Astrocyte (in vitro differentiated cells and primary cell): ENCODE measurements around the gene PLEKHA6. TPM values are rescaled to one million over a fixed set of nuclear protein-coding genes. Genes with fewer than 3 reads are reported as not detected.

Source experiments
- DNase-seq: peaks from one replicate; pipeline ENCODE4 v3.0.0-alpha.2; 2010; ENCODE audit warnings: low read depth
- FAIRE-seq: peaks from 2 replicates; lab custom pipeline; 2011; peaks lifted over from hg19 to GRCh38; lab: Jason Lieb, UNC
- H2AFZ ChIP-seq: 2 replicates; pipeline ENCODE4 v1.6.0; 2012; ENCODE audit warnings: low read depth, low read length, inconsistent platforms
- H3K27ac ChIP-seq: 2 replicates; pipeline ENCODE4 v1.5.1; 2011; ENCODE audit warnings: low read depth, low read length, inconsistent platforms
- H3K27me3 ChIP-seq: 2 replicates; pipeline ENCODE4 v1.6.0; 2011; ENCODE audit warnings: low read length, inconsistent platforms; ENCODE audit not compliant: insufficient read depth
- H3K36me3 ChIP-seq: 2 replicates; pipeline ENCODE4 v1.5.1; 2011; ENCODE audit warnings: low read length, inconsistent platforms; ENCODE audit not compliant: insufficient read depth
- H3K4me1 ChIP-seq: 2 replicates; pipeline ENCODE4 v1.5.1; 2011; ENCODE audit warnings: low read length, inconsistent platforms; ENCODE audit not compliant: insufficient read depth
- H3K4me2 ChIP-seq: 2 replicates; pipeline ENCODE4 v1.6.0; 2012; ENCODE audit warnings: low read length, inconsistent platforms
- H3K4me3 ChIP-seq: 2 replicates; pipeline ENCODE4 v1.5.1; 2011; ENCODE audit warnings: low read depth, mild to moderate bottlenecking, low read length, inconsistent platforms; ENCODE audit not compliant: insufficient read depth
- H3K79me2 ChIP-seq: 2 replicates; pipeline ENCODE4 v1.6.0; 2012; ENCODE audit warnings: mild to moderate bottlenecking, low read length, inconsistent platforms; ENCODE audit not compliant: insufficient read depth
- H3K9ac ChIP-seq: 2 replicates; pipeline ENCODE4 v1.6.0; 2012; ENCODE audit warnings: mild to moderate bottlenecking, low read length, inconsistent platforms
- H3K9me3 ChIP-seq: 2 replicates; pipeline ENCODE4 v1.5.1; 2012; ENCODE audit warnings: low read depth, mild to moderate bottlenecking, low read length, inconsistent platforms; ENCODE audit not compliant: insufficient read depth
- H4K20me1 ChIP-seq: 2 replicates; pipeline ENCODE4 v1.6.0; 2012; ENCODE audit warnings: low read length, inconsistent platforms; ENCODE audit not compliant: insufficient read depth
- H3K27ac Mint-ChIP-seq: one replicate; pipeline ENCODE4 v1.8.0; 2021; ENCODE audit warnings: mild to moderate bottlenecking, mixed read lengths; ENCODE audit not compliant: unreplicated experiment
- H3K27me3 Mint-ChIP-seq: one replicate; pipeline ENCODE4 v1.8.0; 2021; ENCODE audit warnings: low read depth, mixed read lengths; ENCODE audit not compliant: unreplicated experiment
- H3K36me3 Mint-ChIP-seq: one replicate; pipeline ENCODE4 v1.8.0; 2021; ENCODE audit warnings: low read depth, mixed read lengths; ENCODE audit not compliant: unreplicated experiment
- H3K4me1 Mint-ChIP-seq: one replicate; pipeline ENCODE4 v1.8.0; 2021; ENCODE audit warnings: low read depth, mixed read lengths; ENCODE audit not compliant: unreplicated experiment
- H3K4me3 Mint-ChIP-seq: one replicate; pipeline ENCODE4 v1.8.0; 2021; ENCODE audit warnings: mild to moderate bottlenecking, moderate library complexity, mixed read lengths; ENCODE audit not compliant: unreplicated experiment
- H3K9me3 Mint-ChIP-seq: one replicate; pipeline ENCODE4 v1.8.0; 2021; ENCODE audit warnings: mild to moderate bottlenecking, mixed read lengths; ENCODE audit not compliant: unreplicated experiment
- CTCF ChIP-seq: IDR thresholded peaks from 2 replicates; pipeline ENCODE4 v1.5.1; 2011; ENCODE audit warnings: low read depth, mild to moderate bottlenecking, inconsistent platforms, low read length, moderate library complexity; ENCODE audit not compliant: insufficient read depth
- EZH2 ChIP-seq: IDR thresholded peaks from 2 replicates; pipeline ENCODE4 v1.6.1; 2012; ENCODE audit warnings: mild to moderate bottlenecking, low read length, inconsistent platforms; ENCODE audit not compliant: insufficient read depth
- total RNA-seq: library from RNA; stranded (reverse); gene quantifications from 2 replicates; pipeline ENCODE4 v1.2.1, GENCODE V29; 2021

PLEKHA6 gene
- total RNA-seq, 1 donor from 2014 or later, result 1.5 TPM

- FAIRE-seq, result no peak
Observed at GRCh38 chr1:204251926-204252689, 107.6 kb downstream of the PLEKHA6 start.

GRCh38 chr1:204251286-204251685 is 108.4 kb downstream of the PLEKHA6 start:
- H3K36me3 Mint-ChIP-seq, result no peaks in the 10 kb centered on the region
- DNase-seq, result no peak

More at GRCh38 chr1:204251926-204252689, 107.6 kb downstream of the PLEKHA6 start:
- Histone ChIP-seq H2AFZ (no peak overlapping the region), H3K9ac (no peak overlapping the region), H3K79me2 (no peaks in the 10 kb centered on the region), H4K20me1 (no peaks in the 10 kb centered on the region), H3K9me3 (no peaks in the 10 kb centered on the region), H3K27ac (no peak overlapping the region), H3K36me3 (no peaks in the 10 kb centered on the region), H3K27me3 (peaks cover 4% of the 10 kb centered on the region), H3K4me2 (no peak overlapping the region), H3K4me3 (no peak overlapping the region), H3K4me1 (peaks cover 7% of the 10 kb centered on the region)
- no peaks in the 10 kb centered on the region for H3K36me3 Mint-ChIP-seq
- H3K4me3 Mint-ChIP-seq, result no peak overlapping the region
- peaks cover 15% of the 10 kb centered on the region for H3K4me1 Mint-ChIP-seq
- peaks cover 47% of the 10 kb centered on the region for H3K27me3 Mint-ChIP-seq
- H3K27ac Mint-ChIP-seq, result no peak overlapping the region
- TF ChIP-seq EZH2, result no peak
- no peak for TF ChIP-seq CTCF
- H3K9me3 Mint-ChIP-seq, result no peaks in the 10 kb centered on the region
- DNase-seq, result no peak

More at GRCh38 chr1:204251286-204251685, 108.4 kb downstream of the PLEKHA6 start:
- H3K27ac Mint-ChIP-seq, result no peak overlapping the region
- H3K4me2 ChIP-seq, result no peak overlapping the region
- FAIRE-seq, result no peak
- H3K9me3 ChIP-seq, result no peaks in the 10 kb centered on the region
- no peaks in the 10 kb centered on the region for H3K36me3 ChIP-seq
- no peak overlapping the region for H3K9ac ChIP-seq
- no peaks in the 10 kb centered on the region for H3K9me3 Mint-ChIP-seq
- H3K79me2 ChIP-seq, result no peaks in the 10 kb centered on the region
- no peak for TF ChIP-seq EZH2
- no peak for TF ChIP-seq CTCF
- peaks cover 7% of the 10 kb centered on the region for H3K4me1 ChIP-seq
- H3K4me3 Mint-ChIP-seq, result no peak overlapping the region
- peaks cover 4% of the 10 kb centered on the region for H3K27me3 ChIP-seq
- peaks cover 46% of the 10 kb centered on the region for H3K27me3 Mint-ChIP-seq
- H3K4me3 ChIP-seq, result no peak overlapping the region
- H3K27ac ChIP-seq, result no peak overlapping the region
- H2AFZ ChIP-seq, result no peak overlapping the region
- H4K20me1 ChIP-seq, result no peaks in the 10 kb centered on the region
- peaks cover 14% of the 10 kb centered on the region for H3K4me1 Mint-ChIP-seq
